ENCODE measurements around the gene MYH16. TPM values are rescaled to one million over a fixed set of nuclear protein-coding genes. Genes with fewer than 3 reads are reported as not detected.

The MYH16 gene
- total and polyA plus RNA-seq, 10 of the 15 experiments (the other 5 are each of a cell fraction or from before 2014, with no cell fraction given) = 0.03 to 0.33 (median 0.04) TPM; not detected in 3

DNA sequence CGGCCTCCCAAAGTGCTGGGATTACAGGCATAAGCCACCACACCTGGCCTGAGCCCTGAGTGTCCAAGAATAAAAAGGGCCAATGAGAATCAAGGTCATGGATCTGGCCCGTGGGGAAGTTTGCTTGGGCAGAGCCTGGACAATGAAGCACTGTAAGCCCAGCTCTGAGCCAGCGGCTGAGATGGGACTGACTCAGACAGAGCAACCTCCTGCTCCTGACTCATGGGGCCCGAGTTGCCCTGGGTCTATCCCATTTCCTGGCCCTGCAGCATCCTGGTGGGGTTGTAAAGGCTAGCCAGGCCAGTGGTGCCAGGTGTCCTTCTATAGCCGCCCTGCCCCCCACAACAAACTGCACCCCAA is 5.2 kb upstream of the MYH16 start:
- RAD21 ChIA-PET (ENCODE audit: unreplicated experiment) = no interaction called here
- BruUV-seq (replicated peaks) = no TSS peak
- H3K4me3 ChIP-seq = no peak overlapping the region
- DNase-seq (ENCODE audit: low read depth, low spot score) (no peak), ATAC-seq (no peak), FAIRE-seq (no peak)
- SMC1A ChIA-PET (ENCODE audit: uncharacterized antibody, unreplicated experiment) = no interaction called here
- 10% methylated on average over 5 of the region's 5 CpGs for WGBS (ENCODE audit: insufficient coverage, insufficient replicate concordance, low lambda C conversion rate, missing lambda C conversion rate)
- intact Hi-C loops (cut with micrococcal nuclease; ENCODE audit: unreplicated experiment) = no loop called here
- H3K4me1 ChIP-seq (ENCODE audit: control insufficient read depth, insufficient read depth, low read length) = no peaks in the 10 kb centered on the region
- H3K36me3 ChIP-seq (ENCODE audit: control insufficient read depth in 2 of 2, insufficient read depth in 2 of 2, low read length in 1 of 2) = no peaks in the 10 kb centered on the region
- POLR2A ChIA-PET = no interaction called here
- CTCF ChIA-PET = interaction anchor here (0.8 kb wide), 1 partner anchor 9 kb away, joined by 3 read pairs; no protein-coding TSS in a partner anchor
- H4K20me1 ChIP-seq (ENCODE audit: control insufficient read depth, insufficient read depth) = no peaks in the 10 kb centered on the region
- no peak overlapping the region for H3K4me2 ChIP-seq (ENCODE audit: control insufficient read depth, insufficient read depth)
- in situ Hi-C loops (cut with MboI) = no loop called here
- H3K27me3 ChIP-seq (replicated peaks in 1 of 2; ENCODE audit: control insufficient read depth in 2 of 2, insufficient read depth in 2 of 2, low read length in 1 of 2) = peaks cover 0 to 4% of the 10 kb centered on the region in 2 experiments; a peak in 1 of 4 replicates
- H3K27ac ChIP-seq (ENCODE audit: control insufficient read depth, insufficient read depth) = no peak overlapping the region
- H3K9me3 ChIP-seq (replicated peaks; ENCODE audit: control insufficient read depth, insufficient read depth, low read length) = no peaks in the 10 kb centered on the region
- no peak overlapping the region for H2AFZ ChIP-seq (ENCODE audit: control insufficient read depth, low read depth, low read length)
- TF ChIP-seq SIX5 (IDR thresholded peaks at IDR 0.05; ENCODE audit: low read depth, low read length, severe bottlenecking) (no peak), RELA (IDR thresholded peaks at IDR 0.05; ENCODE audit: borderline replicate concordance, partially characterized antibody) (no peak), ZZZ3 (IDR thresholded peaks at IDR 0.05; ENCODE audit: control insufficient read depth, insufficient read length, low read depth) (no peak), HDAC2 (IDR thresholded peaks at IDR 0.05) (no peak), RB1 (IDR thresholded peaks at IDR 0.05; ENCODE audit: borderline replicate concordance) (no peak)
- H3K79me2 ChIP-seq (ENCODE audit: control insufficient read depth, insufficient read depth, low read length) = no peaks in the 10 kb centered on the region
- no peak overlapping the region for H3K9ac ChIP-seq (ENCODE audit: control insufficient read depth, insufficient read depth, low read length)

- no TSS peak for BruUV-seq (replicated peaks)
- no peak for FAIRE-seq
- no peak for ATAC-seq
- ChIA-PET CTCF (no interaction called here), POLR2A (no interaction called here), SMC1A (ENCODE audit: uncharacterized antibody, unreplicated experiment) (no interaction called here), RAD21 (ENCODE audit: unreplicated experiment) (no interaction called here)
- in situ Hi-C loops (cut with MboI) (no loop called here), intact Hi-C loops (cut with micrococcal nuclease; ENCODE audit: unreplicated experiment) (no loop called here)
- no peaks in the 10 kb centered on the region for H3K9me3 ChIP-seq (replicated peaks; ENCODE audit: control insufficient read depth, insufficient read depth, low read length)
- no peak overlapping the region for H3K4me3 ChIP-seq
- DNase-seq (ENCODE audit: low read depth, low spot score) = no peak
- H3K9ac ChIP-seq (ENCODE audit: control insufficient read depth, insufficient read depth, low read length) = no peak overlapping the region
- peaks cover 0 to 4% of the 10 kb centered on the region in 2 experiments; a peak in 1 of 4 replicates for H3K27me3 ChIP-seq (replicated peaks in 1 of 2; ENCODE audit: control insufficient read depth in 2 of 2, insufficient read depth in 2 of 2, low read length in 1 of 2)
- TF ChIP-seq SREBF2 (IDR thresholded peaks at IDR 0.05; ENCODE audit: low read length) (no peak), MEF2B (IDR thresholded peaks at IDR 0.05; ENCODE audit: partially characterized antibody, poor library complexity, severe bottlenecking) (no peak), RFX5 (IDR thresholded peaks at IDR 0.05; ENCODE audit: low read depth, low read length) (no peak), MYC (IDR thresholded peaks at IDR 0.05; ENCODE audit: insufficient read depth, insufficient read length, insufficient replicate concordance, low read length, severe bottlenecking) (no peak), ZZZ3 (IDR thresholded peaks at IDR 0.05; ENCODE audit: control insufficient read depth, insufficient read length, low read depth) (no peak), MAX (IDR thresholded peaks at IDR 0.05; ENCODE audit: low read depth, low read length) (no peak), MEF2A (IDR thresholded peaks at IDR 0.05; ENCODE audit: insufficient read depth, low read depth, low read length) (no peak), FOXM1 (IDR thresholded peaks at IDR 0.05; ENCODE audit: low read depth, low read length) (no peak)
- TF ChIP-seq, protein P1, sequence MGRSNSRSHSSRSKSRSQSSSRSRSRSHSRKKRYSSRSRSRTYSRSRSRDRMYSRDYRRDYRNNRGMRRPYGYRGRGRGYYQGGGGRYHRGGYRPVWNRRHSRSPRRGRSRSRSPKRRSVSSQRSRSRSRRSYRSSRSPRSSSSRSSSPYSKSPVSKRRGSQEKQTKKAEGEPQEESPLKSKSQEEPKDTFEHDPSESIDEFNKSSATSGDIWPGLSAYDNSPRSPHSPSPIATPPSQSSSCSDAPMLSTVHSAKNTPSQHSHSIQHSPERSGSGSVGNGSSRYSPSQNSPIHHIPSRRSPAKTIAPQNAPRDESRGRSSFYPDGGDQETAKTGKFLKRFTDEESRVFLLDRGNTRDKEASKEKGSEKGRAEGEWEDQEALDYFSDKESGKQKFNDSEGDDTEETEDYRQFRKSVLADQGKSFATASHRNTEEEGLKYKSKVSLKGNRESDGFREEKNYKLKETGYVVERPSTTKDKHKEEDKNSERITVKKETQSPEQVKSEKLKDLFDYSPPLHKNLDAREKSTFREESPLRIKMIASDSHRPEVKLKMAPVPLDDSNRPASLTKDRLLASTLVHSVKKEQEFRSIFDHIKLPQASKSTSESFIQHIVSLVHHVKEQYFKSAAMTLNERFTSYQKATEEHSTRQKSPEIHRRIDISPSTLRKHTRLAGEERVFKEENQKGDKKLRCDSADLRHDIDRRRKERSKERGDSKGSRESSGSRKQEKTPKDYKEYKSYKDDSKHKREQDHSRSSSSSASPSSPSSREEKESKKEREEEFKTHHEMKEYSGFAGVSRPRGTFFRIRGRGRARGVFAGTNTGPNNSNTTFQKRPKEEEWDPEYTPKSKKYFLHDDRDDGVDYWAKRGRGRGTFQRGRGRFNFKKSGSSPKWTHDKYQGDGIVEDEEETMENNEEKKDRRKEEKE (IDR thresholded peaks at IDR 0.05) = no peak
- H3K79me2 ChIP-seq (ENCODE audit: control insufficient read depth, insufficient read depth, low read length) = no peaks in the 10 kb centered on the region
- WGBS (ENCODE audit: insufficient coverage, insufficient replicate concordance, low lambda C conversion rate, missing lambda C conversion rate) = 50% methylated on average over 17 of the region's 17 CpGs
- no peak overlapping the region for H2AFZ ChIP-seq (ENCODE audit: control insufficient read depth, low read depth, low read length)
- no peaks in the 10 kb centered on the region for H3K4me1 ChIP-seq (ENCODE audit: control insufficient read depth, insufficient read depth, low read length)
- H3K27ac ChIP-seq (ENCODE audit: control insufficient read depth, insufficient read depth) = no peak overlapping the region
- H4K20me1 ChIP-seq (ENCODE audit: control insufficient read depth, insufficient read depth) = no peaks in the 10 kb centered on the region
- H3K4me2 ChIP-seq (ENCODE audit: control insufficient read depth, insufficient read depth) = no peak overlapping the region
- H3K36me3 ChIP-seq (ENCODE audit: control insufficient read depth in 2 of 2, insufficient read depth in 2 of 2, low read length in 1 of 2) = no peaks in the 10 kb centered on the region
These were observed 4.6 kb upstream of the MYH16 start for GRCh38 chr7:99267841-99268576.
